IMR-90 (cell line): ENCODE results near the gene TRIM40. TPM values are rescaled to one million over a fixed set of nuclear protein-coding genes. Genes with fewer than 3 reads are reported as not detected.

Experiments used
- ATAC-seq: fragments of 200-7000 bp; cut with Tn5 transposase; 2 replicates; pipeline ENCODE4 v1.9.1; 2020; ENCODE audit warnings: low read depth, mild to moderate bottlenecking, moderate library complexity
- BruUV-seq: library from RNA; stranded (reverse); fragments of 400-500 nt; replicated peaks from 2 replicates; lab custom pipeline; 2021; lab: Mats Ljungman, UMichigan
- CTCF ChIA-PET: fragments of 300-600 bp; formaldehyde crosslinking; extraction: SDS; loops from one replicate; lab custom pipeline; 2021; ENCODE audit warnings: antibody characterized with exemption; lab: Yijun Ruan, JAX
- POLR2A ChIA-PET: fragments of 300-600 bp; sonication (Branson Sonifier 250); formaldehyde crosslinking; loops from one replicate; lab custom pipeline; 2022; ENCODE audit warnings: antibody characterized with exemption; ENCODE audit not compliant: unreplicated experiment; lab: Charles Lee
- DNase-seq: peaks from one replicate; pipeline ENCODE4 v3.0.0; 2013
- H2AFZ ChIP-seq: replicated peaks from 2 replicates; pipeline ENCODE3; 2013; ENCODE audit warnings: low read length, mild to moderate bottlenecking; ENCODE audit not compliant: poor library complexity
- H2AK5ac ChIP-seq: 2 replicates; pipeline ENCODE4 v1.6.1; 2013; ENCODE audit warnings: low read depth, low read length, inconsistent platforms
- H2AK9ac ChIP-seq: replicated peaks from 2 replicates; pipeline ENCODE3; 2013; ENCODE audit warnings: mild to moderate bottlenecking, low read depth, low read length, moderate library complexity; ENCODE audit not compliant: poor library complexity
- H2BK120ac ChIP-seq: 2 replicates; pipeline ENCODE4 v1.6.1; 2013; ENCODE audit warnings: low read depth, low read length, inconsistent platforms
- H2BK15ac ChIP-seq: 3 replicates; pipeline ENCODE4 v1.6.1; 2013; ENCODE audit warnings: low read depth, low read length, inconsistent platforms
- H2BK20ac ChIP-seq: 2 replicates; pipeline ENCODE4 v1.6.1; 2013; ENCODE audit warnings: low read depth, mild to moderate bottlenecking, inconsistent platforms, low read length, moderate library complexity
- H2BK5ac ChIP-seq: 2 replicates; pipeline ENCODE4 v1.6.1; 2013; ENCODE audit warnings: mild to moderate bottlenecking, low read depth, low read length, inconsistent platforms; ENCODE audit not compliant: poor library complexity, severe bottlenecking
- H3K14ac ChIP-seq: replicated peaks from 2 replicates; pipeline ENCODE4 v1.6.1; 2013; ENCODE audit warnings: low read depth, low read length, inconsistent platforms
- H3K18ac ChIP-seq: 2 replicates; pipeline ENCODE4 v1.6.1; 2013; ENCODE audit warnings: low read depth, low read length, control low read depth
- H3K23ac ChIP-seq: 2 replicates; pipeline ENCODE4 v1.6.1; 2013; ENCODE audit warnings: low read depth, low read length, inconsistent platforms
- H3K27ac ChIP-seq: 2 replicates; pipeline ENCODE4 v1.5.1; 2013; ENCODE audit warnings: mild to moderate bottlenecking, control low read depth, low read length; ENCODE audit not compliant: insufficient read depth
- H3K27me3 ChIP-seq: 2 replicates; pipeline ENCODE4 v1.6.1; 2013; ENCODE audit warnings: low read length; ENCODE audit not compliant: control insufficient read depth, insufficient read depth
- H3K36me3 ChIP-seq: 2 replicates; pipeline ENCODE4 v1.6.1; 2013; ENCODE audit warnings: low read length, mixed read lengths; ENCODE audit not compliant: control insufficient read depth, insufficient read depth
- H3K4ac ChIP-seq: 2 replicates; pipeline ENCODE4 v1.6.1; 2013; ENCODE audit warnings: low read depth, low read length, inconsistent platforms
- H3K4me1 ChIP-seq: 2 replicates; pipeline ENCODE4 v1.6.1; 2013; ENCODE audit warnings: low read length, mixed read lengths; ENCODE audit not compliant: control insufficient read depth, insufficient read depth
- H3K4me2 ChIP-seq: 2 replicates; pipeline ENCODE4 v1.6.1; 2013; ENCODE audit warnings: low read depth, mild to moderate bottlenecking, control low read depth, low read length, moderate library complexity
- H3K4me3 ChIP-seq: 2 replicates; pipeline ENCODE4 v1.5.1; 2013; ENCODE audit warnings: low read depth, mild to moderate bottlenecking, control low read depth, low read length, moderate library complexity; ENCODE audit not compliant: insufficient read depth
- H3K56ac ChIP-seq: 2 replicates; pipeline ENCODE4 v1.6.1; 2013; ENCODE audit warnings: low read length, inconsistent platforms; ENCODE audit not compliant: insufficient read depth; ENCODE audit errors: extremely low read depth
- H3K79me1 ChIP-seq, 2 experiments: 2 replicates each; pipeline ENCODE4 v1.6.1; 2013; ENCODE audit warnings: low read length in 2 of 2, inconsistent platforms in 1 of 2, low read depth in 1 of 2
- H3K9ac ChIP-seq: 2 replicates; pipeline ENCODE4 v1.6.1; 2013; ENCODE audit warnings: low read depth, low read length, control low read depth
- H3K9me1 ChIP-seq: 2 replicates; pipeline ENCODE4 v1.6.1; 2013; ENCODE audit warnings: low read length, inconsistent platforms; ENCODE audit not compliant: insufficient read depth
- H3K9me3 ChIP-seq: 2 replicates; pipeline ENCODE4 v1.6.1; 2013; ENCODE audit warnings: low read length; ENCODE audit not compliant: control insufficient read depth, insufficient read depth
- H4K20me1 ChIP-seq: 2 replicates; pipeline ENCODE4 v1.6.1; 2013; ENCODE audit warnings: low read length, inconsistent platforms; ENCODE audit not compliant: insufficient read depth
- H4K5ac ChIP-seq: 2 replicates; pipeline ENCODE4 v1.6.1; 2013; ENCODE audit warnings: mild to moderate bottlenecking, low read depth, low read length, control low read depth
- H4K8ac ChIP-seq, 2 experiments: 2 replicates each; pipeline ENCODE4 v1.6.1; 2013; ENCODE audit warnings: low read depth in 2 of 2, low read length in 2 of 2, control low read depth in 1 of 2, inconsistent platforms in 1 of 2
- H4K91ac ChIP-seq: 2 replicates; pipeline ENCODE4 v1.6.1; 2013; ENCODE audit warnings: low read depth, low read length, inconsistent platforms; ENCODE audit not compliant: insufficient read depth
- CEBPB ChIP-seq: IDR thresholded peaks from 2 replicates; pipeline ENCODE4 v1.6.1; 2012; ENCODE audit warnings: low read depth, low read length, improper control_type of control experiment
- CTCF ChIP-seq: conservative IDR thresholded peaks from 2 replicates; pipeline ENCODE4 v1.5.1; 2012; ENCODE audit warnings: mild to moderate bottlenecking, low read depth, low read length, improper control_type of control experiment
- ELK1 ChIP-seq: fragments of 150-350 bp; IDR thresholded peaks from 2 replicates; pipeline ENCODE4 v1.6.1; 2016; ENCODE audit warnings: low read depth, mild to moderate bottlenecking, low read length, moderate library complexity, borderline replicate concordance
- FOS ChIP-seq: fragments of 150-350 bp; IDR thresholded peaks from 2 replicates; pipeline ENCODE4 v1.6.1; 2016; ENCODE audit warnings: low read depth, low read length
- MAFK ChIP-seq: IDR thresholded peaks from 2 replicates; pipeline ENCODE4 v1.6.1; 2012; ENCODE audit warnings: low read depth, low read length, improper control_type of control experiment
- MAZ ChIP-seq: IDR thresholded peaks from 2 replicates; pipeline ENCODE4 v1.6.1; 2012; ENCODE audit warnings: low read depth, mild to moderate bottlenecking, low read length, improper control_type of control experiment, moderate library complexity, borderline replicate concordance
- MXI1 ChIP-seq: IDR thresholded peaks from 2 replicates; pipeline ENCODE4 v1.6.1; 2012; ENCODE audit warnings: low read depth, mild to moderate bottlenecking, low read length, moderate library complexity, borderline replicate concordance
- NFE2L2 ChIP-seq: fragments of 150-350 bp; IDR thresholded peaks from 2 replicates; pipeline ENCODE4 v1.6.1; 2016; ENCODE audit warnings: low read depth, mild to moderate bottlenecking, low read length
- POLR2A ChIP-seq: IDR thresholded peaks from 2 replicates; pipeline ENCODE4 v1.6.1; 2012; ENCODE audit warnings: mild to moderate bottlenecking, low read depth, low read length
- RAD21 ChIP-seq: IDR thresholded peaks from 2 replicates; pipeline ENCODE4 v1.6.1; 2012; ENCODE audit warnings: low read length, improper control_type of control experiment
- RCOR1 ChIP-seq: IDR thresholded peaks from 2 replicates; pipeline ENCODE4 v1.6.1; 2012; ENCODE audit warnings: mild to moderate bottlenecking, low read length, improper control_type of control experiment; ENCODE audit not compliant: insufficient replicate concordance
- RFX5 ChIP-seq: IDR thresholded peaks from 2 replicates; pipeline ENCODE4 v1.8.0; 2012; ENCODE audit warnings: low read depth, mild to moderate bottlenecking, low read length, moderate library complexity
- SMC3 ChIP-seq: fragments of 150-350 bp; IDR thresholded peaks from 2 replicates; pipeline ENCODE4 v1.6.1; 2016; ENCODE audit warnings: low read depth, mild to moderate bottlenecking, antibody characterized with exemption, low read length, moderate library complexity
- USF2 ChIP-seq: fragments of 150-350 bp; IDR thresholded peaks from 2 replicates; pipeline ENCODE4 v1.6.1; 2017; ENCODE audit warnings: mild to moderate bottlenecking, antibody characterized with exemption, low read length, low read depth
- WGBS, 2 experiments: methylation state at CpG; one replicate each; pipeline versions ENCODE4 v1.1.5 to v1.1.7; 2013; ENCODE audit warnings: missing lambda C conversion rate in 2 of 2; ENCODE audit not compliant: insufficient read length in 1 of 2; ENCODE audit errors: extremely low coverage in 2 of 2; 5-methylcytosine and 5-hydroxymethylcytosine counted together
- dilution Hi-C: fragments of 300-500 bp; cut with HindIII; formaldehyde crosslinking; loops from one replicate; pipeline ENCODE4 v1.14.3; 2018; ENCODE audit warnings: low sequenced_read_pairs; ENCODE audit not compliant: unreplicated experiment
- in situ Hi-C: fragments of 300-500 bp; cut with MboI; formaldehyde crosslinking; loops from 3 replicates; pipeline ENCODE4 v1.14.3; 2019; ENCODE audit warnings: low sequenced_read_pairs, inconsistent platforms, mixed read lengths
- intact Hi-C: fragments of 100-400 bp; cut with micrococcal nuclease; formaldehyde crosslinking; loops from 2 replicates; pipeline ENCODE4 v1.10.0; 2022
- polyA plus RNA-seq, 3 experiments: library from polyadenylated mRNA; depleted of rRNA; stranded (reverse); fragments of >200 nt; gene quantifications; 2 replicates each; pipeline ENCODE4 v1.2.3, GENCODE V29; 2012; ENCODE audit warnings: low replicate concordance in 1 of 3
- total RNA-seq: library from RNA; depleted of rRNA; stranded (reverse); fragments of >200 nt; gene quantifications from 2 replicates; pipeline ENCODE4 v1.2.3, GENCODE V29; 2012

TRIM40 gene
- total and polyA plus RNA-seq, 2 of the 4 experiments (the other 2 are of a cell fraction) = not detected

- no peak overlapping the region for H4K5ac ChIP-seq
- H3K23ac ChIP-seq = no peak overlapping the region
- ChIA-PET CTCF (no interaction called here), POLR2A (no interaction called here)
- H2BK15ac ChIP-seq = no peak overlapping the region
- H3K36me3 ChIP-seq = no peaks in the 10 kb centered on the region
- BruUV-seq = no TSS peak
- no peak overlapping the region for H4K91ac ChIP-seq
- no peak overlapping the region for H3K18ac ChIP-seq
- no peak overlapping the region for H3K4me3 ChIP-seq
- no peak overlapping the region for H2AK9ac ChIP-seq
- no peak for DNase-seq
- no peak overlapping the region for H3K4ac ChIP-seq
- 27% methylated on average over 3 of the region's 7 CpGs; no CpG with 5 or more reads in 1 of the 2 experiments for WGBS, 2 experiments
- H2AK5ac ChIP-seq = no peak overlapping the region
- H3K27me3 ChIP-seq = peaks cover 34% of the 10 kb centered on the region
- H4K20me1 ChIP-seq = no peaks in the 10 kb centered on the region
- H2AFZ ChIP-seq = no peak overlapping the region
- intact Hi-C loops (no loop called here), dilution Hi-C loops (no loop called here), in situ Hi-C loops (no loop called here)
- H3K9me3 ChIP-seq = no peaks in the 10 kb centered on the region
- TF ChIP-seq RAD21 (no peak), ELK1 (no peak), MXI1 (no peak), CEBPB (no peak), NFE2L2 (no peak), RCOR1 (no peak), SMC3 (no peak), MAFK (no peak), POLR2A (no peak), CTCF (no peak), MAZ (no peak), RFX5 (no peak), FOS (no peak), USF2 (no peak)
- ATAC-seq = no peak
- H3K27ac ChIP-seq = no peak overlapping the region
- no peak overlapping the region for H4K8ac ChIP-seq
- no peaks in the 10 kb centered on the region for H3K4me1 ChIP-seq
- no peaks in the 10 kb centered on the region for H3K79me1 ChIP-seq
- no peak overlapping the region for H2BK20ac ChIP-seq
- no peak overlapping the region for H3K56ac ChIP-seq
- H3K14ac ChIP-seq = no peak overlapping the region
- no peak overlapping the region for H2BK5ac ChIP-seq
- H3K9me1 ChIP-seq = no peaks in the 10 kb centered on the region
- no peak overlapping the region for H2BK120ac ChIP-seq
- no peak overlapping the region for H3K4me2 ChIP-seq
- H3K9ac ChIP-seq = no peak overlapping the region
Measured at GRCh38 chr6:30149858-30150550, 14.1 kb downstream of the TRIM40 start.
